ENCODE results near the gene RXRA.
A peak's percentile ranks its signal among the peaks of the same experiment; 100 is the strongest.

Gene RXRA

DNA sequence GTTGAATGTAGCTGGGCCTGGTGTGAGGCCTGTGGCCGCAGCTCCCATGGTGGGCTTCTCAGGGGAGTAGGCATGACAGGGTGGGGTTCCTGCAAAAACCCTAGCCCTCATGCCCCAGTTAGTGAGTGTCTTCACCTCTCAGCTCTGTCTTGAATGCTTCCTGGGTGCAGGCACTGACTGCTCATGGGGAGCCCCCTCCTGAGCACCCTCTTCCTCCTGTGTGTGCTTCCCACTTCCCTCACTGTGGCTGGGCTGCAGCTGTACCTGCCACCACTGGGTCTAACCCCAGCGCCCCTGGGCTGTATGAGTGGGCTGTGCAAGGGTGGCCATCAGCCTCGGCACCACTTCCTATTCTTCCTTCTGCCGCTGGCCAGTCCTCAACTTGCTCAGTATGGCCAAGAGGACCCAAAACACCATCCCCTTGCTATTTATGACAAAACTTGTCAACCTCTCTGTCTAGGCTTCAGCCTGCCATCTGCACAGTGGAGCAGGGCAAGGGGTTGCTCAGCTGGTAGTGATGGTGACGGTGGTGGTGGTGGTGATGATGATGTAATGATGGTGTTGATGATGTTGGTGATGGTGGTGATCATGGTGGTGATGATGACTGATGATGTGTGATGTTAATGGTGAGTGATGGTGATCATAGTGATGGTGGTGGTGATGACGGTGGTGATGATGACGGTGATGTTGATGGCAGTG, 67.5 kb downstream of the RXRA start:
- TF ChIP-seq ZFX (IDR thresholded peaks at IDR 0.05; ENCODE audit: borderline replicate concordance) (no peak), CTCF (IDR thresholded peaks at IDR 0.05) (no peak)
- H3K27ac ChIP-seq = no peak overlapping the region

GRCh38 chr9:134395002-134395517, 68.8 kb downstream of the RXRA start:
- no peak overlapping the region for H3K27ac ChIP-seq
- TF ChIP-seq ZFX (IDR thresholded peaks at IDR 0.05; ENCODE audit: borderline replicate concordance) (no peak), CTCF (IDR thresholded peaks at IDR 0.05) (no peak)

DNA sequence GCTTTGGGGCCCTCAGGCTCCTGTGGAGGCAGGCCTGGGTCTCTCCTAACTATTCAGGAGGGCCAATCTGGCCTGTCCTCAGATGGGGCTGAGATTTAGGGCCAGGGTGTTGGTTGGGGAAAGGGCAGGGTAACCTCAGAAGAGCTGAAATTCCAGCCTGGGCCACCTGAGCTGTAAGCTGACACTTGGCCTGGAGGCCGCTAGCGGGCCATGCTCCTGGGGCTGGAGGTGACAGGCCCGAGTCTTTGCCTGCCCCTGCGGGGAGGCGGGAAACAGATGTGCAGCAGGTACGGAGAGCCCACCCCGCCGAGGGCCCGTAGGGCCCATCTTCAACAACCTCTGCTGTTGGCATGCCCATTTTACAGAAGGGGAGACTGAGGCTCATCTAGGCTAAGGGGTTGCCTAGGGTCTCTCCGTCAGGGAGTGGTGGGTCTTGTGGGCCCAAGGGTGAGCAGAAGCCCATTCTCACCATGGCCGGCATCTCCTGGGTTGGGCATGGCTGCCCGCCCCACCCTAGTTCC, 69.5 kb downstream of the RXRA start:
- no peak overlapping the region for H3K27ac ChIP-seq
- TF ChIP-seq CTCF (IDR thresholded peaks at IDR 0.05) (no peak), ZFX (IDR thresholded peaks at IDR 0.05; ENCODE audit: borderline replicate concordance) (no peak)

DNA sequence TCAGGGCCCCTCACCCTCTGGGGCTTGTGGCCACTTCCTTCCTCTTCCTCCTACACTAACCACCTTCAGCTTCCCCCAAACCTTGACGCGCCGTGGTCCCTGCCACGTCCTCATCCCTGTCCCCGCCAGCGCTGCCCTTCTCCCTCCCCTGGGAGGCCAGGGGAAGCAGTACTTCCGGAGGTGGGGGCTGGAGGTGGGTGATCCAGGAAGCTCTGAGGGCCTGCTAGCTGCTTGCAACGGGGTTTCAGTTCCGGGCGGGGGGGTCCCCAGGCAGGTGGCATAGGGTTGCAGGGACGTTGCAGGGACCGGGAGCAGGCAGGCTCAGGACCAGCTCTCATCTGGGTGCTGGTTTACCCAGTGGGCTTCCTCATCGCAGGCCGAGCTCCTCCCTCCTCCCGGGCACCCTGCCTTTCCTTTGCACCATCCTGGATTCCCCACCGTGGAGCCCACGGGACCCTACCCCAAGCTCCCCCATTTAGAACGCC, 70.0 kb downstream of the RXRA start:
- no peak overlapping the region for H3K27ac ChIP-seq
- TF ChIP-seq ZFX (IDR thresholded peaks at IDR 0.05; ENCODE audit: borderline replicate concordance) (no peak), CTCF (IDR thresholded peaks at IDR 0.05) (no peak)

GRCh38 chr9:134396825-134397224, 70.6 kb downstream of the RXRA start:
- H3K27ac ChIP-seq = no peak overlapping the region
- TF ChIP-seq CTCF (IDR thresholded peaks at IDR 0.05) (no peak), ZFX (IDR thresholded peaks at IDR 0.05; ENCODE audit: borderline replicate concordance) (no peak)

DNA sequence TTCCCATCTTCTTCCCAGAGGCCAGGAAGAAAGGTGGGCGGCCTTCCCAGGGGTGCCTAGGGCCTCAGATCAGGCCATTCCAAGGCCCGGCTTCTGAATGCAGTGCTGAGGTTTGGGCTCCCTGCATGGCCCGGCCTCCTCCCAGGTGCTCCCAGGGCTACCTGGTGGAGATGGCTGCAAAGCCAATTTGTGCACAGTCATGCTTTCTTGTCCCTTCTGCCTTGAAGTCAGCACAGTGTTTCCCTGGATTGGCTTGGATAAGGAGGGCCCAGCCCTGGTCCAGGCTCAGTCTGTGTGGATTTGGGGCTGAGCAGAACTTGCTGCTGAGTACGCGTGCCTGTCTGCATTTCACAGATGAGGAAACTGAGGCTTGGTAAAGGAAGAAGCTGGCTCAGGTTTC, 72.5 kb downstream of the RXRA start:
- H3K27ac ChIP-seq = no peak overlapping the region
- TF ChIP-seq ZFX (IDR thresholded peaks at IDR 0.05; ENCODE audit: borderline replicate concordance) (no peak), CTCF (IDR thresholded peaks at IDR 0.05) (no peak)

GRCh38 chr9:134399435-134400056, 73.3 kb downstream of the RXRA start:
- TF ChIP-seq CTCF (IDR thresholded peaks at IDR 0.05) (peak; percentile 52), ZFX (IDR thresholded peaks at IDR 0.05; ENCODE audit: borderline replicate concordance) (no peak)

More at GRCh38 chr9:134399435-134400056, 73.3 kb downstream of the RXRA start:
- no peak overlapping the region for H3K27ac ChIP-seq

All from 22Rv1 (cell line).